Measurements from ENCODE around the gene PRDM10. TPM values are rescaled to one million over a fixed set of nuclear protein-coding genes. Genes with fewer than 3 reads are reported as not detected.

PRDM10 gene
- polyA plus RNA-seq, 4 donors = 8.3 to 10.8 (median 10.3) TPM

DNA sequence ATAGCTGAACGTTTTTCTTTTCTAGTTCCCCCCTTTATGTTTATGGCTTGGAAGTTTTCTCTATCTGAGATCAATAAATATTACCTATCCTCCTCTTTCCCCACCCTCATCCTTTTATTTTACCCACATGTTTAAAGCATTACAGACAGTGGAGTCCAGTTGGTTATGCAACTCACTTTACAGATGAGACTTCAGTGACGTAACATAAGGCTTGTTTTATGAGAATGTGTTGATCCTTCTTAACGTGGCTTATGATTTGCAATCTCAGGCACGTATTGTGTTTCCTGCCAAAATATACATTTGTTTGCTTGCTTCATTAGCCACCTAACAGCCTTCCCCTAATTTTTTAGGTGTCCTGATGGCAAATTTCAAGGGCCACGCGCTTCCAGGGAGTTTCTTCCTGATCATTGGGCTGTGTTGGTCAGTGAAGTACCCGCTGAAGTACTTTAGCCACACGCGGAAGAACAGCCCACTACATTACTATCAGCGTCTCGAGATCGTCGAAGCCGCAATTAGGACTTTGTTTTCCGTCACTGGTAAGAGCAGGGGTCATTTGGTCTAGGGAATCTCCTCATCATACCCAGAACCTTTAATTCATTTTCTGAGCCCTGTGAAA lies 150.4 kb downstream of the PRDM10 start:
- DNase-seq (ENCODE audit: low read depth in 4 of 4, low spot score in 3 of 4) = no peak

Other genes with a start within 250 kb of the PRDM10 start
- gene TMEM45B, start 187.0 kb downstream of the PRDM10 start, polyA plus RNA-seq (ENCODE audit: insufficient read length in 4 of 4) = 10 to 100 TPM; 18.0 to 32.6 (median 21.4) TPM
- 10 to 100 TPM; 35.7 to 50.7 (median 42.0) TPM for gene NFRKB, start 107.3 kb downstream of the PRDM10 start, polyA plus RNA-seq (ENCODE audit: insufficient read length in 4 of 4)
- gene APLP2, start 67.1 kb upstream of the PRDM10 start, polyA plus RNA-seq (ENCODE audit: insufficient read length in 4 of 4) = 100 to 1,000 TPM; 469 to 510 (median 500) TPM
- gene ST14, start 156.9 kb upstream of the PRDM10 start, polyA plus RNA-seq (ENCODE audit: insufficient read length in 4 of 4) = 10 to 100 TPM; 28.4 to 39.5 (median 31.6) TPM

Measured in right renal pelvis (tissue), 4 donors.